ENCODE measurements around the gene OGT. TPM values are rescaled to one million over a fixed set of nuclear protein-coding genes. Genes with fewer than 3 reads are reported as not detected.
A peak's percentile ranks its signal among the peaks of the same experiment; 100 is the strongest.
"Not testable (repeated sequence)": the region's sequence is repeated elsewhere in the genome, so short reads cannot be mapped to it uniquely, and the experiment has no call there.

OGT gene
- total RNA-seq, 1 donor from 2014 or later: 96.4 TPM

DNA sequence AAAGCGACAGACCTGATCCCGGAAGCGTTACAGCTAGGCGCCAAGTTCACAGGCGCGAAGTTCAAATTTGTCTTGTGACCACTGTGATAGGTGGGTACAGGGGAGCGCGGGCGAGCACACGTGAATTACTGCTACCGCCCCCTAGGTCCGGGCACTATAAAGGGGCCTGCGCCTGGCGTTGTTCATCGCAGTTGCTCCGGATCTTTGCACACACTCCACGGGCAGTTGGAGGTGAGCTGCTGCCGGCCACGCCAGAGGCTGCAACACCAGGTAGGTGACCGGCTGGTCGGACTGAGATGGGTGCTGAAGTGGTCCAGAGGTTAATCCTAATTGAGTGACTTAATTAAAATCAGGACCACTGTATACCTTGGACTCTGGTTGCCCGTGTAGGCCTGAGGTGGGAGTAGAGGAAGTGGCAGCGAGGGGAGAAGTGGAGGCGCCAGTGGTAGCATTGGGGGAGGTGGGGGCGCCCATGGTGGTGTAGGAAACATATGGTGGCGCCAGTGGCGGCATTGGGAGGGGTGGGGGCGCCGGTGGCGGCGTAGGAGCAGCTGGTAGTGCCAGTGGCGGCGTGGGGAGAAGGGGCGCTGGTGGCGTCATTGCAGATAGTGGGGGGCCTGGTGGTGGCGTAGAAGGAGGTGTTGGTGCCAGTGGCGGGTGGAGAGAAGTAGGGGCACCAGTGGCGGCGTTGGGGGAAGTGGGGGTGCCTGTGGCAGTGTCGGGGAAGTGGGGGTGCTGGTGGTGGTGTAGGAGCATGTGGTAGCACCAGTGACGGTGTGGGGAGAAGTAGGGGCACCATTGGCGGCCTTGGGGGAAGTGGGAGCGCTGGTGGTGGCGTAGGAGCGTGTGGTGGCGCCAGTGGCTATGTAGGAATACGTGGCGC, 45.6 kb downstream of the OGT start, which contains the start of gene GCNA:
GCNA (plus strand) TSS at position 185 of the 883 bp plus-strand sequence. CDS start 2,385 bp downstream, outside the sequence.
- DNase-seq (no peak), ATAC-seq (no peak)
- intact Hi-C loops (cut with micrococcal nuclease): no loop called here

DNA sequence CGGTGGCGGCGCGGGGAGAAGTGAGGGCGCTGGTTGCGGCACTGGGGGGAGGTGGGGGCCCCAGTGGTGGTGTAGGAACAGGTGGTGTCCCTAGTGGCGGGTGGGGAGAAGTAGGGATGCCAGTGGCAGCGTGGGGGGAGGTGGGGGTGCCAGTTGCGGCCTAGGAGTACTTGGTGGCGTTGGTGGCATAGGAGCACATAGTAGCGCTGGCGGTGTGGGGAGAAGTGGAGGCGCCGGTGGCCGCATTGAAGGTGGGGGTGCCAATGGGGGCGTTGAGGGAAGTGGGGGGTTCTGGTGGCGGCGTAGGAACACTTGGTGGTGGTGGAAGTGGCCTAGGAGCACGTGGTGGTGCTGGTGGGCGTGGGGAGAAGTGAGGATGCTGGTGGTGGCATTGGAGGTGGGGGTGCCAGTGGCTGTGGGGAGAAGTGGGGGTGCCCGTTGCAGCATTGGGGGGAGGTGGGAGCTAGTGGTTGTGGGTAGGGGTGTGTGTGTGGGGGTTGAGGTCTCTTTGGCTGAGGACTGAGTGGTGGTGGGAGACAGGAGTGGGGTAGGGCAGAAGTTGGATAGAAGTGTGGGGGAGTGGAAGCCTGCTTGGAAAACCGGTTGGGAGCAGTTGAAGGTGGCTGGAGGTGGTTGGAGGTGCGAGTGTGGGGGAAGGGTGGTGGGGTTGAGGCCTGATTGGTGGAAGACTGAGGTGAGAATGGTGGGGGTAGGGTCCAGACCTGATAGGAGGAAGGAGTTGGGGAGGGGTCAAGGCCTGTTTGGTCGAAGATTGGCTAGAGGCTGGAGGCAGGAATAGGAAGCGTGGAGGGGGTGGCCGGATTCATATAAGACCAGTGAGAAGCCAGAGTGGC, 46.5 kb downstream of the OGT start:
- DNase-seq (no peak), ATAC-seq (no peak)
- intact Hi-C loops (cut with micrococcal nuclease): no loop called here

DNA sequence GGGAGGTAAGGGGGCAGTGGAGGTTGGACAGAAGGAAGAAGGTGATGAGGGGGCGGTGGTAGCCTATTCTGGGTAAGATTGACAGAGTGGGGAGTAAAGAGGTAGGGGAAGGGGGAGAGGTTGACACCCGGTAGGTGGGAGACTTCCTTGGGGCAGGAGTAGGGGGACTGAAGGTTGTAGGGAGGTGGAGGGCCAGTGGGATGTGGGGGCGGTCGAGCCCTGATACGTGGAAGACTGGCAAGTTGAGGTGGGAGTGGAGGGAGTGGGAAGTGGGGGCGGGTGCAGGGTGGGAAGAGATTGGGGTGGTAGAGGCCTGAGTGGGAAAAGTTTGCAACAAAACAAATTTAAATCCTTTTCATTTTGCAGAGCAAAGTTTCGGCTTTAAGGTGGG, 47.1 kb downstream of the OGT start:
- ATAC-seq: peak; percentile 8
- intact Hi-C loops (cut with micrococcal nuclease): no loop called here

DNA sequence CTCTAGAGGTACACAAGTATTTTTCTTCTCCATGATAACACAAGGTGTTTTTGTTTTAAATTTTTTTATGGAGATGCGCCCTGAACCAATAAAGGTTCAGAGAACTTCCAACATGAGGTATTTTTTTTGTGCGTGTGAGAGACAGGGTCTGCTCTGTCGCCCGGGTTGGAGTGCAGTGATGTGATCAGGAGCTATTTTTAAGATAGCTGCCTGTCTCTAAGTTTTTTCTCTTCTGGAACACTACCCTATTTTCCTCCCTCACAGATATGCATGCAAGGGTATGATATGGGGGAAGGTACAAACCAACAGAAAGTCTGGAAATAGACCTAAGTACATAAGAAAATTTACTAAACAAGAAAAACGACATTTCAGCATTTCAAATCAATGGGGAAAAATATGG, 48.3 kb downstream of the OGT start:
- ATAC-seq (peak; percentile 79), DNase-seq (no peak)
- intact Hi-C loops (cut with micrococcal nuclease): no loop called here

More for the DNA sequence above, 47.1 kb downstream of the OGT start:
- DNase-seq: no peak

DNA sequence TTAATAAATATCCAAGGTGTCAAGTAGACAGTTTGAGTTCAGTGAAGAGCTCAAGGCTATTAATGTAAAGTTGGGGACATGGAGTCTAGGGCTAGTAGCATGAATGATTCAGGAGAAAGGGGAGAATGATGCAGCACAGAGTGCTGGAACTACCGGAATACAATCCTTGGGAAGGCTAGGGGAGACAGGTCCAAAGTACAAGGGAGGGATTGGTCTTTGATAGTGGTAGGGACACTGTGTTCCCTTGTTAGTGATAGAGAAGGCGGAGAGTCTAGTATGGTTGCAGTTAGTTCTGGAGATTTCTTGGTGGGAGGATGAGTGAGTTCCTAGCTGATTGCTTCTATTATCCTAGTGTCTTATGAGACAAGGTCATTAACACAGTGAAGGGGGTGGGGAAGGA, 54.0 kb downstream of the OGT start:
- DNase-seq (no peak), ATAC-seq (peak; percentile 65)
- intact Hi-C loops (cut with micrococcal nuclease): no loop called here

DNA sequence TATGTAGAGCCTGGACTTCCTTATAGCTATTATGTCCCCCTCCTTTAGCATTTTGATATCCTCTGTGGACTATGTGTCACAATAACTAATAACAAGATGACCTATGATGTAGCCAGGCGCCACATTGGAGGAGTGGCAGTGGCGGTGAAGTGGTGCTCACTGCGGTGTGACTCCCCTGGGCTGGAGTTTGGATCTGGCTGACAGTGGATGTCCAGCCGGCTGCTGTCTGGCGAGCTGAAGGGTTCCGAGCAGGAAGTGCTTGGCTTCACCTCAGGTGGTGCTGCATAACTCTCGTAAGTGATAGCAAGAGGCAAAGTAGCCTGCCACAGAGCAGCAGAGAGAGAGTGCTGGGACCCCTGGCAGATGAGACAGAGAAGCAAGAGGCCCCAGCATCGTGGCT, 60.3 kb downstream of the OGT start:
- peak; percentile 65 for ATAC-seq
- DNase-seq; intact Hi-C loops (cut with micrococcal nuclease): not testable (repeated sequence)

DNA sequence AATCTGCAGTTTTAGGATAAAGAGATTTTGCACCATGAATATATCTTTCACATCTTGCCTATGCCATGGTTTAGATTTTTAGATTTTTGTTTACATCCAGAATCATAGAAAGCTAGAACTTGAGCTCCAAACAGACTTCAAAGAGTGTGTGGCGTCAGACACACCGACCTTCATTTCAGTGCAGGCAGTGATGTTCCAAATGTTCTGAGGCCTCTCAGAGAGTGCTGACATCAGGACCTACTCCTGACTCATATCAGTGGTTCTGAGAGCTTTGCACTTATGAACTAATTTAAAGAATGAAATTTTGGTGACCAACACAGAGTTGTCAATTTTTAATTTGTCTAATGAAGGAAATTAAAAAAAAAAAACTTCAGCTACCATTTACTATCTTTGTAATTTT, 67.1 kb downstream of the OGT start:
- intact Hi-C loops (cut with micrococcal nuclease): no loop called here
- DNase-seq (no peak), ATAC-seq (peak; percentile 78)

DNA sequence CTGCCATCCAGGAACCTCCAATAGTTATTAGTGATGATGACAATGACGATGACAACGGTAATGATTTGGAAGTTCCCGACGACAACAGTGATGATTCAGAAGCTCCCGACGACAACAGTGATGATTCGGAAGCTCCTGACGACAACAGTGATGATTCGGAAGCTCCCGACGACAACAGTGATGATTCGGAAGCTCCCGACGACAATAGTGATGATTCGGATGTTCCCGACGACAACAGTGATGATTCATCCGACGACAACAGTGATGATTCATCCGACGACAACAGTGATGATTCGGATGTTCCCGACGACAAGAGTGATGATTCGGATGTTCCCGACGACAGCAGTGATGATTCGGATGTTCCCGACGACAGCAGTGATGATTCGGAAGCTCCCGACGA, 70.7 kb downstream of the OGT start:
- intact Hi-C loops (cut with micrococcal nuclease): no loop called here
- no peak for ATAC-seq

DNA sequence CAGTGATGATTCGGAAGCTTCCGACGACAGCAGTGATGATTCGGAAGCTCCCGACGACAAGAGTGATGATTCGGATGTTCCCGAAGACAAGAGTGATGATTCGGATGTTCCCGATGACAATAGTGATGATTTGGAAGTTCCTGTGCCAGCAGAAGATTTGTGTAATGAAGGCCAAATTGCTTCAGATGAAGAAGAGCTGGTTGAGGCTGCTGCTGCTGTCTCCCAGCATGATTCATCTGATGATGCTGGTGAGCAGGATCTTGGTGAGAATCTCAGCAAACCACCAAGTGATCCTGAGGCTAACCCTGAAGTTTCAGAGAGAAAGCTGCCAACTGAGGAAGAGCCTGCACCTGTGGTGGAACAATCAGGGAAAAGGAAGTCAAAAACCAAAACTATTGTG, 71.2 kb downstream of the OGT start:
- ATAC-seq: no peak
- intact Hi-C loops (cut with micrococcal nuclease): no loop called here

More for the DNA sequence above, 70.7 kb downstream of the OGT start:
- DNase-seq: no peak

DNA sequence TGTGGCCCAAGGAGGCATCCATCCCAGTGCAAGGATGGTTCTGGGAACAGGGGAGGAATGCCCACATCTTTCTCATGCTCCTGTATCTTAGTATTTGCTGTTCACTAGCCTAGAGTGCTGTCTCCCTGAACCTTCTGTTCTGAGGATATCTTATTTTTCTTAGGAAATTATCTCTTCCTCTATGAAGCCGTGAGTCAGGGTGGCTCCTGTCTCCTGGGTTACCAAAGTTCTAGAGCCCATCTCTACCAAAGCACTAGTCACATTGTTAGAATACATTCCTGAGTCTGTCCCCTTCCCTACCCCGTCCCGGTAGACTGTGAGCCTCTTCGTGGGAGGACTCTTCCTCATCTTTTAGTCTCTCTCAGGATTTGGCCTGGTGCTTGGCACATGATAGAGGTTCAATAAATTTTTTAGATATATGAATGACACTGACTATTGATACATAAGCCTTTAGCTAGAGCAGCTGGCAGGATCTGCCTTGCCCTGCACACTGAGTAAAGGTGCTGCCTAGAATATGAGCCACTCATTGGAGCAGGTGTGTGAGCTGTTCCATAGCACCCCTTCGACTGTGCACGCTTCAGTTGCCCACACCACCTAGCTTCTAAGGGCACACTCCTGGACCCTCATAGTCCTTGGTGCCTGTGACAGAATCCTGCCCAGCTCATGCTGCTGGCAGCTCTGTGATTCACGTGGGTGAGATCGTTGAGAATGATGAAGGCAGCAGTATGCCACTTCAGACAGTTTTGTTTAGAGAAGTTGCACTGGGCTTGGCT, 72.1 kb downstream of the OGT start:
- ATAC-seq: no peak
- intact Hi-C loops (cut with micrococcal nuclease): no loop called here

More for the DNA sequence above, 71.2 kb downstream of the OGT start:
- DNase-seq: no peak

DNA sequence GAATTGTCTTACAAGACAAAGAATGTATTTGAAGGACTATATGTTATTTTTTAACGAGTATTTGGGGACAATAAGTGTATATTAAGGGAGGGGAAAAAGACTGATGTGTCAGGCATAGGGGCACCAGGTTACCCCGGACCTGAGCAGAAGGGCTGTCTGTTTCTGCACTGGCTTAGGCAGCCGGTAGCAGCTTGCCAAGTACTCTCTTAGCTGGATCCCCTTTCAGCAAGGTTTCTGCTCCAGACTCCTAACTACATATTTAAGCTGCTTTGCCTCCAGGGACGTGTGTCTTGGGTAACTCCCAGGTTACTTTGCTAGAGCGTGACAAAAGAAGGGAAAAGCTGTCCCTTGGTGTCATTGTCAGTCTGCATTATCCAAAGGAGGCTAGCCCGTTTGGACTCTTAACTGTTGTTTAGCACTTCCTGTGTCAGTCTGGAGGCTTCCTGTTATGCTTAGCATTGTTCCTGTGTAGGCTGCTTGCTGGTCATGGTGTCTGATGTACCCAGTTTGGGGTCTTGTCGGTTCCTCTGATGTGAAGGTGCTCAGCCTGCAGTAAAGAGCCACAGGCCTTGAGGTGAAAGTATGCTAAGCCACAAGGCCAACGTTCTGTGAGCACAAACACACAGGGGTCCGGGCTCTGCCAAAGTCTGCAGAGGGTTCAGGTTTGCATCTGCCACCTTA, 73.8 kb downstream of the OGT start:
- ATAC-seq (peak; percentile 38), DNase-seq (no peak)
- intact Hi-C loops (cut with micrococcal nuclease): no loop called here

More for the DNA sequence above, 72.1 kb downstream of the OGT start:
- DNase-seq: no peak

DNA sequence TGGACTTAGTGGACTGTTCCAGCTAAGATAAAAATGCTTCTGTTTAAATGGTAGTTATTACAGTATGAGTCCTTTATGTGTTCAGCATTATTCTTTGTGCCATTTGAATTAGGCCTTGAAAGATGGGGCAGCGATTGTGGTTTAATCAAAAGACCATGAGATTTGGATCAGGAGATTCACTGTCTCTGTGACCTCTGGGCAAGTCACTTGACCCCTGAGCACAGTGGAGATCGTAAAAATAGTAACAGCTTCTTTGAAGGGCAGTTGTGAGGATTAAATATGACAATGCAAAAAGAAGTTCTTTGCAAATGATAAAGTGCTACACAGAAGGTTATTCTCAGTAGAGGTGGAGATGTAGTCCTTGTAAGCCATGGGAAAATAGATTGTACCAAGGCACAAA, 74.6 kb downstream of the OGT start:
- ATAC-seq (no peak), DNase-seq (no peak)
- intact Hi-C loops (cut with micrococcal nuclease): no loop called here

DNA sequence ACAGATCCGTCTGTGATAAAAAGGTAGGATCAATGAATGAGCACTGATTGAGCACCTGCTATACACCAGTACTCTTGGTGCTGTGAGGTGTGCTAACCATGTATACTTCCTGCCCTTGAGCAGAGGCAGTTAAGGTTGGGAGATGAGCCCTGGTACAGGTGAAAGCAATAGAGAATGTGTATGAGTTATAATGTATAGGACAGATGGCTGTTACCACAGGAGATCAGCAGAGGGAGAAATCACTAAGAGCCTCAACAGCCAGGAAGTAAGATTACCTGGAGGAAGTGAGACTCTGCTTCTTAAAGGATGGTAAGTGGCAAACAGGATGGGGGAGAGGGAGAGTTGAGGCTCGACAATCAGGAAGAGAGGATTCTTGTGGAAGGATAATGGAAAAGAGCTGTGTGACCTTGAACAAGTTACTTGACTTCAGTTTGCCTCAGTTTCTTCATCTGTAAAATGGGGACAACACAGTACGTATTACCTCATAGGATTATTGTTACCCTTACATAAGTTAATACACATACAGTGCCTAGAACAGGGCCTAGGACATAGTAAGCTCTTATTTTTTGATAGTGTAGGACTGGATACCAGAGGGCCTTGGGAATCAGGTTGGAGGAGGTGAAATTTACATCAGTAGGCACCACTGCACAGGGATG, 76.3 kb downstream of the OGT start:
- ATAC-seq (no peak), DNase-seq (no peak)
- intact Hi-C loops (cut with micrococcal nuclease): no loop called here

DNA sequence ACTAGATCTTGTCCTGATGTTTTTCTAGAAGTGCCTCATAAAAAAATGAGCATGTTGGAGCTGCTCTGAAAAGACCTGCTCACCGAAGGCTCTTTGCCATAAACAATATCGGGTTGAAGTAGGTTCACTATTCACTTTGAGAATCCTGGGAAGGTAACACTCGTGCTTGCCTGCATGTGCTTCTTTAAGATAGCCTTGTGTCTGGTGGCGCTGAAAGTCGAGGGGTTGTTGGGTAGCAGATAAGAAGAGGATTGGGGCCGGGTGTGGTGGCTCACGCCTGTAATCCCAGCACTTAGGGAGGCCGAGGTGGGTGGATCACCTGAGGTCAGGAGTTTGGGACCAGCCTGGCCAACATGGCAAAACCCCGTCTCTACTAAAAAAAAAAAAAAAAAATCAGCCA, 78.8 kb downstream of the OGT start:
- intact Hi-C loops (cut with micrococcal nuclease); DNase-seq; ATAC-seq: not testable (repeated sequence)

DNA sequence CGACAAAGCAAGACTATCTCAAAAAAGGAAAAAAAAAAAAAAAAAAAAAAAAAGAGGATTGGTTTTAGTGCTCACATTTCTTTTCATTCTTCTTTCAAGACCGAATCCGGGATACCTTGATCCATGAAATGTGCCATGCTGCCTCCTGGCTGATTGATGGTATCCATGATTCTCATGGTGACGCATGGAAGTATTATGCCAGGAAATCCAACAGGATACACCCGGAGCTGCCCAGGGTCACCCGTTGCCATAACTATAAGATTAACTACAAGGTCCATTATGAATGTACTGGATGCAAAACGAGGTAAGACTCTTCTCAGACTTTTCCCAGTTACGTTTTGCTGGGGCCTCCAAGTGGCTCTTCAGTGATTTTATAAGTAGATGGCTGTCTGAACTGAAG, 79.4 kb downstream of the OGT start:
- DNase-seq (no peak), ATAC-seq (no peak)
- intact Hi-C loops (cut with micrococcal nuclease): no loop called here

DNA sequence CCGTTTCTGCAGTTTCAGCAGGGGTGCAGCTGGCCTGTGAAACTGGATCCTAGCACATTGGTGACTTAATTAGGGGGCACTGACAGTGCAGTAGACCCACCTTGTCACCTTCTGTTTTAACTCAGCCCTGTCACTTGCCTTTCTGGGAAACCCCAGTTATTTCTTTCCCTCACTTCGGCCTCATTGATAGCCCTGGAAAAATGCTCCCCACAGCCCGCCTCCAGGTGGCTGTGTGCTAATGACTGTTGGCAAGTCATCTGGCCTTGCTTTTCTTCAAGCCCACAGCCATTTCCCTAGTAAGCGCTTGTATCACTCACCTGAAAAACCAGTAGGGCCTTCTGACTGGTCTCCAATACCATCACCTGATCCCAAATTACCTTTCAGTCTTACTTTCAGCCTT, 82.2 kb downstream of the OGT start:
- DNase-seq (no peak), ATAC-seq (no peak)
- intact Hi-C loops (cut with micrococcal nuclease): no loop called here

DNA sequence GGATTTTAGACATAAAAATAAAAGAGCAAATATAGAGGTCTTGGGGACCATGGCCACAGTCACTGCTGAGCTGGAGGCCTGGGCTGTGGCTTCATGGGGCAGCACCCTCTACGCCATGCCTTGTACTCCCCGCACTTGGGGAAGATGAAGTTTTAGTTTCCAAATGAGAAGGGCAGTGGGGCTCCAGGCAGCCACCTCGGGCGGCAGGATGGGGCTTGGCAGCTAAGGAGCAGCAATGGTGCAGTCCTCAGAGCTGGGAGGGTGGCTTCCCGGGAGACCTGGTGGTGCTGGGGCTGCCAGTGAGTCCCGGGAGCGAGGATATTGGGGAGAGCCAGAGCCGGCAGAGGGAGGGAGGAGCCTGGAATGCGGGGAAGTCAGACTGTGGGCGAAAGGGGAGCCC, 83.0 kb downstream of the OGT start:
- DNase-seq: no peak
- ATAC-seq: no peak
- intact Hi-C loops (cut with micrococcal nuclease): no loop called here
